Measurements from ENCODE around the gene SNED1.

DNA sequence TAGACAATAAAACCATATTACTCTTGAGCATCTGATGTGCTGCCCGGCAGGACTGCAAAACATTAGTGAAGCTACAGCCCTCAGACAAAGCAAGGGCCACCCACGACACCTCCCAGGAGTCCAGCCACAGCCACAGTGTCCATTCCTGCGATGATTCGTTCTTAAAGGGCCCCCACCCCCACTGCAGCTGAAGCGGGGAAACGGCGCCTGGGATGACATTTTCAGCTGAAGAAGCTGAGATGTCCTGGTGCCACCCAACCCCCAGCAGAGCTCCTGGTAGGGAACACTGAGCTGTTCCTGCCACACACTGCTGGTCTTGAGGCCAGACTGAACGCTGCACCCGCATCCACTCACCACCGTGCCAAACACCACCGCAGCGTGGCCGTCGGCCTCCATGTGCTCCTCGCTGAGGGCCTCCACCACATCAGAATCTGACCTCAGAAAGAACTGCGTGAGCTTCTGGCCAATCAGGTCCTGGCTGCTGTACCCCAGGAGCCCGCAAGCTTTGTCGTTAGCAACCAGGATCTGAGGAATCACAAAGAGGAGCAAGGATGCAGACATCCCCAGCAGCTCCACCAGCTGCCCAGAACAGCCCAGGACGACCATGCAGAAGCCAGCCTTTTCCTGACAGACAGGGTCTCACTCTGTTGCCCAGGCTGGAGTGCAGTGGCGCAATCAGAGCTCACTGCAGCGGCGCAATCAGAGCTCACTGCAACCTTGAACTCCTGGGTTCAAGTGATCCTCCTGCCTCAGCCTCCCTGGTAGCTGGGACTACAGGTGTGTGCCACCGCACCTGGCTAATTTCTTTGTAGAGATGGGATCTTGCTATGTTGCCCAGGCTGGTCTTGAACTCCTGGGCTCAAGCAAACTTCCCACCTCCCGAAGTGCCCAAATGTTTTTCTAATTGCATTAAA lies 141.4 kb downstream of the SNED1 start:
- TF ChIP-seq EZH2 (IDR thresholded peaks at IDR 0.05) (no peak), POLR2AphosphoS5 (IDR thresholded peaks at IDR 0.05; ENCODE audit: borderline replicate concordance, low read depth, low read length) (no peak)
